K562 (cell line): Measurements from ENCODE around the gene MYOZ1. TPM values are rescaled to one million over a fixed set of nuclear protein-coding genes. Genes with fewer than 3 reads are reported as not detected.
A peak's percentile ranks its signal among the peaks of the same experiment; 100 is the strongest.

Source experiments
- ARID4B ChIP-seq: sonication (generic); formaldehyde crosslinking; IDR thresholded peaks from 2 replicates; pipeline ENCODE4 v1.8.0; 2022; ENCODE audit warnings: mild to moderate bottlenecking, missing genetic modification reagents
- CREB1 ChIP-seq, 2 experiments: sonication (generic) in 1 of 2; formaldehyde crosslinking in 1 of 2; IDR thresholded peaks; 2 replicates each; pipeline versions ENCODE4 v1.6.1 to v1.8.0; 2012 to 2022; ENCODE audit warnings: inconsistent platforms in 1 of 2, mild to moderate bottlenecking in 1 of 2, missing genetic modification reagents in 1 of 2, moderate library complexity in 1 of 2
- FOXA3 ChIP-seq, 2 experiments: fragments of 450-650 bp in 1 of 2; sonication (generic) in 1 of 2; formaldehyde crosslinking; IDR thresholded peaks in 1 of 2; conservative IDR thresholded peaks in 1 of 2; 2 replicates each; pipeline versions ENCODE4 v1.4.0 to v1.8.0; 2020 to 2022; ENCODE audit warnings: mild to moderate bottlenecking in 2 of 2, missing genetic modification reagents in 1 of 2
- GATAD2A ChIP-seq: fragments of 450-650 bp; IDR thresholded peaks from 2 replicates; pipeline ENCODE4 v1.6.1; 2017
- HCFC1 ChIP-seq: IDR thresholded peaks from 2 replicates; pipeline ENCODE4 v1.6.1; 2012; ENCODE audit warnings: low read depth, low read length, improper control_type of control experiment
- ILK ChIP-seq: fragments of 450-650 bp; IDR thresholded peaks from 2 replicates; pipeline ENCODE4 v1.6.1; 2016; ENCODE audit warnings: missing genetic modification characterization, low read depth, mild to moderate bottlenecking, missing compliant biosample characterization, moderate library complexity, borderline replicate concordance
- L3MBTL2 ChIP-seq: fragments of 450-650 bp; IDR thresholded peaks from 2 replicates; pipeline ENCODE4 v1.6.1; 2016; ENCODE audit warnings: mild to moderate bottlenecking, moderate library complexity
- MTA1 ChIP-seq: fragments of 450-650 bp; IDR thresholded peaks from 2 replicates; pipeline ENCODE4 v1.6.1; 2017; ENCODE audit warnings: borderline replicate concordance
- MXI1 ChIP-seq: IDR thresholded peaks from 2 replicates; pipeline ENCODE4 v1.6.1; 2011; ENCODE audit warnings: low read depth, mild to moderate bottlenecking, improper control_type of control experiment, low read length
- NELFE ChIP-seq: IDR thresholded peaks from 2 replicates; pipeline ENCODE4 v1.6.1; 2011; ENCODE audit warnings: mild to moderate bottlenecking; ENCODE audit not compliant: insufficient read depth, insufficient read length
- NFE2L1 ChIP-seq: fragments of 450-650 bp; IDR thresholded peaks from 2 replicates; pipeline ENCODE4 v1.6.1; 2016; ENCODE audit warnings: missing genetic modification characterization, low read depth, mild to moderate bottlenecking, missing compliant biosample characterization, moderate library complexity, borderline replicate concordance
- POLR2G ChIP-seq: fragments of 200-400 bp; formaldehyde crosslinking; IDR thresholded peaks from 2 replicates; pipeline ENCODE4 v1.6.1; 2017; ENCODE audit warnings: low read depth, mild to moderate bottlenecking, antibody characterized with exemption, low read length, moderate library complexity
- ZHX1 ChIP-seq: fragments of 150-350 bp; conservative IDR thresholded peaks from 2 replicates; pipeline ENCODE4 v1.6.1; 2014; ENCODE audit warnings: low read length
- ZNF165 ChIP-seq: fragments of 250-450 bp; sonication (Bioruptor Pico); IDR thresholded peaks from 2 replicates; pipeline ENCODE4 v1.4.0; 2020; ENCODE audit warnings: borderline replicate concordance
- ZNF217 ChIP-seq: sonication (generic); formaldehyde crosslinking; IDR thresholded peaks from 2 replicates; pipeline ENCODE4 v1.8.0; 2022; ENCODE audit warnings: mild to moderate bottlenecking, missing genetic modification reagents
- ZNF239 ChIP-seq: fragments of 250-450 bp; sonication (Bioruptor Pico); IDR thresholded peaks from 2 replicates; pipeline ENCODE4 v1.4.0; 2020; ENCODE audit warnings: mild to moderate bottlenecking
- ZNF583 ChIP-seq: fragments of 250-450 bp; sonication (Bioruptor Pico); IDR thresholded peaks from 2 replicates; pipeline ENCODE4 v1.4.0; 2020
- polyA plus RNA-seq, 8 experiments: library from polyadenylated mRNA; depleted of rRNA in 4 of 8; stranded (reverse) in 5 of 8; unstranded in 3 of 8; fragments of >200 nt; fragmentation: Nextera tagmentation in 2 of 8; fragmentation: Illumina TruSeq in 1 of 8; extraction: Ambion mirVana in 2 of 8; extraction: Trizol in 1 of 8; gene quantifications; 2 replicates each; pipeline versions ENCODE4 v1.2.1 to v1.2.3, GENCODE V29; 2011 to 2014; ENCODE audit warnings: inconsistent platforms in 1 of 8, missing spikeins in 1 of 8
- total RNA-seq, 7 experiments: library from RNA; depleted of rRNA in 6 of 7; stranded (reverse); fragments of >200 nt in 6 of 7; fragmentation: Illumina TruSeq in 2 of 7; extraction: Trizol in 2 of 7; gene quantifications; 2 replicates each; pipeline versions ENCODE4 v1.2.1 to v1.2.3, GENCODE V29; 2011 to 2021; ENCODE audit warnings: low replicate concordance in 1 of 7
- TF ChIP-seq, protein P1 (sequence below): fragments of 250-450 bp; sonication (Bioruptor Pico); IDR thresholded peaks from 2 replicates; pipeline ENCODE4 v1.8.0; 2022; ENCODE audit warnings: inconsistent platforms

The MYOZ1 gene
- total and polyA plus RNA-seq, 9 of the 15 experiments (the other 6 are each of a cell fraction or from before 2014, with no cell fraction given) = 0.03 to 0.18 (median 0.07) TPM; not detected in 5

GRCh38 chr10:73625884-73626752 lies 15.2 kb downstream of the MYOZ1 start (continued):
- peak; percentile 97 for TF ChIP-seq ZHX1
- no peak for TF ChIP-seq ZNF583
- no peak for TF ChIP-seq NELFE
- TF ChIP-seq CREB1 (IDR thresholded peaks at IDR 0.05) = no peak; the same call in 1 of the 2 replicates
- TF ChIP-seq CREB1 (CRISPR knock-in tag; IDR thresholded peaks at IDR 0.05) = no peak
- TF ChIP-seq HCFC1 = peak; percentile 61
- TF ChIP-seq POLR2G = peak; percentile 91
- peak; percentile 92 for TF ChIP-seq ARID4B (CRISPR knock-in tag)
- TF ChIP-seq MTA1 = peak; percentile 85
- no peak for TF ChIP-seq ZNF239 (CRISPR knock-in tag)
- peak; percentile 100 for TF ChIP-seq MXI1
- peak; percentile 94 for TF ChIP-seq GATAD2A
- TF ChIP-seq, protein P1, sequence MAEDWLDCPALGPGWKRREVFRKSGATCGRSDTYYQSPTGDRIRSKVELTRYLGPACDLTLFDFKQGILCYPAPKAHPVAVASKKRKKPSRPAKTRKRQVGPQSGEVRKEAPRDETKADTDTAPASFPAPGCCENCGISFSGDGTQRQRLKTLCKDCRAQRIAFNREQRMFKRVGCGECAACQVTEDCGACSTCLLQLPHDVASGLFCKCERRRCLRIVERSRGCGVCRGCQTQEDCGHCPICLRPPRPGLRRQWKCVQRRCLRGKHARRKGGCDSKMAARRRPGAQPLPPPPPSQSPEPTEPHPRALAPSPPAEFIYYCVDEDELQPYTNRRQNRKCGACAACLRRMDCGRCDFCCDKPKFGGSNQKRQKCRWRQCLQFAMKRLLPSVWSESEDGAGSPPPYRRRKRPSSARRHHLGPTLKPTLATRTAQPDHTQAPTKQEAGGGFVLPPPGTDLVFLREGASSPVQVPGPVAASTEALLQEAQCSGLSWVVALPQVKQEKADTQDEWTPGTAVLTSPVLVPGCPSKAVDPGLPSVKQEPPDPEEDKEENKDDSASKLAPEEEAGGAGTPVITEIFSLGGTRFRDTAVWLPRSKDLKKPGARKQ = no peak
- TF ChIP-seq FOXA3 (CRISPR knock-in tag; conservative IDR thresholded peaks at IDR 0.05 in 1 of 2, IDR thresholded peaks at IDR 0.05 in 1 of 2) = no peak
- TF ChIP-seq ZNF217 = no peak
- TF ChIP-seq NFE2L1 = no peak
- TF ChIP-seq L3MBTL2 = peak; percentile 81
- TF ChIP-seq ZNF165 = no peak
- TF ChIP-seq ILK (tag) = no peak
